Caco-2 (cell line): Measurements from ENCODE around the gene FMO1. TPM values are rescaled to one million over a fixed set of nuclear protein-coding genes. Genes with fewer than 3 reads are reported as not detected.

Source experiments
- BruUV-seq: library from RNA; stranded (reverse); fragments of 400-500 nt; replicated peaks from 2 replicates; lab custom pipeline; 2021; lab: Mats Ljungman, UMichigan
- CTCF ChIA-PET: fragments of 300-600 bp; sonication (Branson Sonifier 250); formaldehyde crosslinking; loops from one replicate; lab custom pipeline; 2022; ENCODE audit warnings: antibody characterized with exemption; lab: Charles Lee
- POLR2A ChIA-PET: fragments of 300-600 bp; sonication (Branson Sonifier 250); formaldehyde crosslinking; loops from one replicate; lab custom pipeline; 2022; ENCODE audit warnings: antibody characterized with exemption; lab: Charles Lee
- DNase-seq, 2 experiments: peaks; one replicate each; pipeline versions ENCODE4 v3.0.0 to v3.0.0-alpha.2; 2020 to 2022
- H3K27me3 ChIP-seq: replicated peaks from 2 replicates; pipeline ENCODE4 v1.6.0; 2011; ENCODE audit warnings: low read length; ENCODE audit not compliant: control insufficient read depth, insufficient read depth
- H3K36me3 ChIP-seq: 2 replicates; pipeline ENCODE4 v1.5.1; 2011; ENCODE audit warnings: low read length; ENCODE audit not compliant: control insufficient read depth, insufficient read depth
- H3K4me1 ChIP-seq: fragments of 250-450 bp; sonication (Bioruptor Pico); 2 replicates; pipeline ENCODE4 v1.5.1; 2020; ENCODE audit warnings: mild to moderate bottlenecking
- H3K4me3 ChIP-seq: 2 replicates; pipeline ENCODE4 v1.5.1; 2011; ENCODE audit warnings: low read depth, mild to moderate bottlenecking, control low read depth, low read length
- H3K9me3 ChIP-seq: fragments of 250-450 bp; sonication (Bioruptor Pico); 2 replicates; pipeline ENCODE4 v1.5.1; 2020; ENCODE audit warnings: mild to moderate bottlenecking, moderate library complexity
- H3K27ac Mint-ChIP-seq: one replicate; pipeline ENCODE4 v1.8.0; 2022; ENCODE audit warnings: mixed read lengths; ENCODE audit not compliant: unreplicated experiment
- H3K27me3 Mint-ChIP-seq: one replicate; pipeline ENCODE4 v1.8.0; 2022; ENCODE audit warnings: mixed read lengths; ENCODE audit not compliant: insufficient read depth, unreplicated experiment
- H3K36me3 Mint-ChIP-seq: one replicate; pipeline ENCODE4 v1.8.0; 2022; ENCODE audit warnings: mild to moderate bottlenecking, mixed read lengths; ENCODE audit not compliant: insufficient read depth, unreplicated experiment
- H3K4me1 Mint-ChIP-seq: one replicate; pipeline ENCODE4 v1.8.0; 2022; ENCODE audit warnings: low read depth, mixed read lengths; ENCODE audit not compliant: unreplicated experiment
- H3K4me3 Mint-ChIP-seq: one replicate; pipeline ENCODE4 v1.8.0; 2022; ENCODE audit warnings: mild to moderate bottlenecking, moderate library complexity, mixed read lengths; ENCODE audit not compliant: unreplicated experiment
- H3K9me3 Mint-ChIP-seq: one replicate; pipeline ENCODE4 v1.8.0; 2022; ENCODE audit warnings: mixed read lengths; ENCODE audit not compliant: unreplicated experiment
- intact Hi-C: fragments of 100-400 bp; cut with micrococcal nuclease; formaldehyde crosslinking; loops from one replicate; pipeline ENCODE4 v1.10.0; 2022; ENCODE audit not compliant: unreplicated experiment
- total RNA-seq: library from RNA; stranded (reverse); gene quantifications from 2 replicates; pipeline ENCODE4 v1.2.3, GENCODE V29; 2022
- TF ChIP-seq, protein P1 (sequence below), 2 experiments: fragments of 200-600 bp in 1 of 2; IDR thresholded peaks; 1 replicate in 1 of 2; 2 replicates in 1 of 2; pipeline versions ENCODE4 v1.5.1 to v1.8.0; 2011 to 2022; ENCODE audit warnings: antibody characterized with exemption in 1 of 2, control low read depth in 1 of 2, inconsistent platforms in 1 of 2, low read depth in 1 of 2, low read length in 1 of 2, mild to moderate bottlenecking in 1 of 2, moderate library complexity in 1 of 2; ENCODE audit not compliant: insufficient read depth in 1 of 2, severe bottlenecking in 1 of 2, unreplicated experiment in 1 of 2

The FMO1 gene
- total RNA-seq, 1 experiment from 2014 or later, result not detected

DNA sequence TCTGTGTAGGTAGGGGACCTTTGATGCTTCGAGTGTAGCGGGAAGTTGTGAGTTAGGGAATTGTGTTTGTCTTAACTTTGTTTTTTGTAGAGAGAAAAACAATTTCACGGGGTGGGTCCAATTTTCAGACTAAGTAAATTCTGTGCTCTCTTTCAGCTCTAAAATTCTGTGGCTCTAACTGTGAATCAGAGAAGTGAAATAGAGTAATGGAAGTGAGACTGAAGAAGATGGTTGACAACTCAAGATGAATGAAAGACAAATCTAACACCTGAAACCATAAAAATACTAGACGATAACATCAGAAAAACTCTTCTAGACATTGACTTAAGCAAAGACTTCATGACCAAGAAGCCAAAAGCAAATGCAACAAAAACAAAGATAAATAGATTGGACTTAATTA, 4.4 kb upstream of the FMO1 start:
- no peaks in the 10 kb centered on the region for H3K27me3 Mint-ChIP-seq
- intact Hi-C loops, result loop anchor here (10.0 kb wide), 1 partner anchor 471 kb away; no protein-coding TSS in a partner anchor
- POLR2A ChIA-PET, result no interaction called here

DNA sequence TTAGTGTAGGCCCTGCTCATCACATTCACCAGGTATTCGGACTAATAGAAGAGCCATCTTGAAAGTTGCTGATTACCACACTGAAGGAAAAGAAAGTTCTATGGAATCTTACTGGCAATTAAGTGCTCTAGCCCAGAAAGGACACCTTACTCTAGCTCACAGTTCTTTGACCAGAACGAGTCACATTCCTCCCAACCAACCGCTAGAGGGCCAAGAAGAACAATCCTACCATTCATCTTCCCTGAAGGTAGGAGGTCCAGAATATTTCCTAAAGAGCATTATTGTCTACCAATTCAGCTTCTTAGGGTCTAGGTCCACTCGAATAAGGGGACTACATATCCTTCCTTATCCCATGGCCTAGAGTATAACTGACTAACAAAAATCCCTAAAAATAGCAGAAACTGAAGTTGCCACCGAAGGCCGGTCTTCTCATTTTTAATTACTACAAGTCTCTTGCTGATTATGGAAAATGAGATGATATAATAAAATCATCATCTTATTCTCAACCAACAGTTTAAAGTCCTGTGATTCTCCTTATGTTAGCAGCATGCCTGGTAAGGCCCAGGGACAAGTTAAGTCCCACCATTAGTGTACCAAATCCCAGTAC, 2.7 kb upstream of the FMO1 start:
- Mint-ChIP-seq H3K4me3 (no peak overlapping the region), H3K27ac (no peak overlapping the region), H3K36me3 (no peaks in the 10 kb centered on the region), H3K9me3 (peaks cover 3% of the 10 kb centered on the region), H3K27me3 (no peaks in the 10 kb centered on the region), H3K4me1 (no peaks in the 10 kb centered on the region)
- BruUV-seq, result no TSS peak
- intact Hi-C loops, result loop anchor here (1.0 to 10.0 kb wide), 3 partner anchors 68 to 469 kb away; no protein-coding TSS in a partner anchor
- no peaks in the 10 kb centered on the region for H3K36me3 ChIP-seq
- no peaks in the 10 kb centered on the region for H3K9me3 ChIP-seq
- no peaks in the 10 kb centered on the region for H3K27me3 ChIP-seq
- ChIA-PET POLR2A (no interaction called here), CTCF (interaction anchor here (0.7 to 2.8 kb wide), 5 partner anchors 10 to 279 kb away, joined by 3 to 70 read pairs (median 7); partner anchors contain the start of gene FMO4)
- H3K4me1 ChIP-seq, result no peaks in the 10 kb centered on the region
- no peak overlapping the region for H3K4me3 ChIP-seq
- peak; percentile 41 to 61 for DNase-seq
- TF ChIP-seq, protein P1, sequence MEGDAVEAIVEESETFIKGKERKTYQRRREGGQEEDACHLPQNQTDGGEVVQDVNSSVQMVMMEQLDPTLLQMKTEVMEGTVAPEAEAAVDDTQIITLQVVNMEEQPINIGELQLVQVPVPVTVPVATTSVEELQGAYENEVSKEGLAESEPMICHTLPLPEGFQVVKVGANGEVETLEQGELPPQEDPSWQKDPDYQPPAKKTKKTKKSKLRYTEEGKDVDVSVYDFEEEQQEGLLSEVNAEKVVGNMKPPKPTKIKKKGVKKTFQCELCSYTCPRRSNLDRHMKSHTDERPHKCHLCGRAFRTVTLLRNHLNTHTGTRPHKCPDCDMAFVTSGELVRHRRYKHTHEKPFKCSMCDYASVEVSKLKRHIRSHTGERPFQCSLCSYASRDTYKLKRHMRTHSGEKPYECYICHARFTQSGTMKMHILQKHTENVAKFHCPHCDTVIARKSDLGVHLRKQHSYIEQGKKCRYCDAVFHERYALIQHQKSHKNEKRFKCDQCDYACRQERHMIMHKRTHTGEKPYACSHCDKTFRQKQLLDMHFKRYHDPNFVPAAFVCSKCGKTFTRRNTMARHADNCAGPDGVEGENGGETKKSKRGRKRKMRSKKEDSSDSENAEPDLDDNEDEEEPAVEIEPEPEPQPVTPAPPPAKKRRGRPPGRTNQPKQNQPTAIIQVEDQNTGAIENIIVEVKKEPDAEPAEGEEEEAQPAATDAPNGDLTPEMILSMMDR (IDR thresholded peaks at IDR 0.05; ENCODE audit: insufficient read depth in 1 of 2, low read depth in 1 of 2, low read length in 1 of 2, severe bottlenecking in 1 of 2, unreplicated experiment in 1 of 2), result peak; percentile 84 to 86

More for the DNA sequence above, 4.4 kb upstream of the FMO1 start:
- TF ChIP-seq, protein P1 (IDR thresholded peaks at IDR 0.05; ENCODE audit: insufficient read depth in 1 of 2, low read depth in 1 of 2, low read length in 1 of 2, severe bottlenecking in 1 of 2, unreplicated experiment in 1 of 2), result no peak
- Histone ChIP-seq H3K4me1 (no peaks in the 10 kb centered on the region), H3K4me3 (no peak overlapping the region), H3K27me3 (no peaks in the 10 kb centered on the region), H3K9me3 (peaks cover 8% of the 10 kb centered on the region; the same call in 1 of the 2 replicates), H3K36me3 (no peaks in the 10 kb centered on the region)
- BruUV-seq, result no TSS peak
- H3K4me1 Mint-ChIP-seq, result no peaks in the 10 kb centered on the region
- no peak overlapping the region for H3K27ac Mint-ChIP-seq
- no peak for DNase-seq
- H3K4me3 Mint-ChIP-seq, result no peak overlapping the region
- peaks cover 20% of the 10 kb centered on the region for H3K9me3 Mint-ChIP-seq
- no peaks in the 10 kb centered on the region for H3K36me3 Mint-ChIP-seq
- CTCF ChIA-PET, result interaction anchor here (2.8 kb wide), 1 partner anchor 69 kb away, joined by 70 read pairs; the partner anchor contains the start of gene FMO4

DNA sequence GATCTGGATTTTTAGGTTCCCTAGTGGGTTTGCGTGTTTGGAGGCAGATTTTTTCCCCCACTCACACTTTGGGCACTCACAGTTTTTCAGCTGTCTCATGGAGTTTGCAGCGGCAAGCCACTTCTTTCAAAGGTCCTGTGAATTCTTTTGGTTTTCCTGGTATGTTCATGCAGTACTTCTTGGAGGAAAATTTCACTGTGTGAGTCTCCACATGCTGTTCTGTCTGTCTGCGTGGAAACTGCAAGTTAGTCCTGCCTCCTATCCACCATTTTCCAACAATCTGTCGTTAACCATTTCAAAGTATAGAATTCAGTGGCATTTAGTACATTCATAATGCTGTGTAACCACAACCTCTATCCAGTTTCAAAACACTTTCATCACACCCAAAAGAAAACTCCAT, 793 bp upstream of the FMO1 start:
- no TSS peak for BruUV-seq
- no peaks in the 10 kb centered on the region for H3K36me3 ChIP-seq
- POLR2A ChIA-PET, result no interaction called here

More for the DNA sequence above, 793 bp upstream of the FMO1 start:
- TF ChIP-seq, protein P1 (IDR thresholded peaks at IDR 0.05; ENCODE audit: insufficient read depth in 1 of 2, low read depth in 1 of 2, low read length in 1 of 2, severe bottlenecking in 1 of 2, unreplicated experiment in 1 of 2), result no peak
- Histone ChIP-seq H3K9me3 (no peaks in the 10 kb centered on the region), H3K4me3 (no peak overlapping the region), H3K27me3 (no peaks in the 10 kb centered on the region), H3K4me1 (no peaks in the 10 kb centered on the region)
- no peak for DNase-seq
- CTCF ChIA-PET, result no interaction called here
- intact Hi-C loops, result loop anchor here (10.0 kb wide), 1 partner anchor 467 kb away; no protein-coding TSS in a partner anchor
- no peaks in the 10 kb centered on the region for H3K27me3 Mint-ChIP-seq
- H3K4me1 Mint-ChIP-seq, result no peaks in the 10 kb centered on the region
- no peak overlapping the region for H3K4me3 Mint-ChIP-seq
- no peak overlapping the region for H3K27ac Mint-ChIP-seq
- no peaks in the 10 kb centered on the region for H3K9me3 Mint-ChIP-seq
- H3K36me3 Mint-ChIP-seq, result no peaks in the 10 kb centered on the region
